ACC112 (cell line): ENCODE measurements around the gene RNH1.

ENCODE experiments used
- H2AFZ ChIP-seq: fragments of 200-600 bp; sonication (generic); one replicate; pipeline ENCODE4 v1.6.0; 2017; ENCODE audit warnings: antibody characterized with exemption, low read length; ENCODE audit not compliant: unreplicated experiment
- H3K27ac ChIP-seq: fragments of 200-600 bp; sonication (generic); 2 replicates; pipeline ENCODE4 v1.5.1; 2014; ENCODE audit warnings: low read depth, mild to moderate bottlenecking, antibody characterized with exemption, low read length, moderate library complexity
- H3K27me3 ChIP-seq: fragments of 200-600 bp; sonication (generic); 2 replicates; pipeline ENCODE4 v1.6.1; 2014; ENCODE audit warnings: mild to moderate bottlenecking, antibody characterized with exemption, low read length, moderate library complexity, mixed read lengths; ENCODE audit not compliant: insufficient read depth
- H3K36me3 ChIP-seq: fragments of 200-600 bp; sonication (generic); 2 replicates; pipeline ENCODE4 v1.6.1; 2016; ENCODE audit warnings: mild to moderate bottlenecking, antibody characterized with exemption, low read length, moderate library complexity, mixed read lengths; ENCODE audit not compliant: insufficient read depth
- H3K4me1 ChIP-seq: fragments of 200-600 bp; sonication (generic); one replicate; pipeline ENCODE4 v1.6.1; 2016; ENCODE audit warnings: low read length, mixed read lengths; ENCODE audit not compliant: insufficient read depth, unreplicated experiment, control insufficient read depth
- H3K4me3 ChIP-seq: fragments of 200-600 bp; sonication (generic); 2 replicates; pipeline ENCODE4 v1.5.1; 2014; ENCODE audit warnings: mild to moderate bottlenecking, low read depth, low read length
- H3K79me2 ChIP-seq: fragments of 200-600 bp; sonication (generic); one replicate; pipeline ENCODE4 v1.6.0; 2016; ENCODE audit warnings: low read length; ENCODE audit not compliant: control insufficient read depth, unreplicated experiment, insufficient read depth

Gene RNH1

GRCh38 chr11:496834-497564, 10.0 kb downstream of the RNH1 start:
- Histone ChIP-seq H3K27ac (no peak overlapping the region), H2AFZ (no peak overlapping the region), H3K27me3 (no peaks in the 10 kb centered on the region), H3K4me3 (no peak overlapping the region), H3K4me1 (no peaks in the 10 kb centered on the region), H3K79me2 (peaks cover 10% of the 10 kb centered on the region), H3K36me3 (peaks cover 13% of the 10 kb centered on the region; the same call in 1 of the 2 replicates)

DNA sequence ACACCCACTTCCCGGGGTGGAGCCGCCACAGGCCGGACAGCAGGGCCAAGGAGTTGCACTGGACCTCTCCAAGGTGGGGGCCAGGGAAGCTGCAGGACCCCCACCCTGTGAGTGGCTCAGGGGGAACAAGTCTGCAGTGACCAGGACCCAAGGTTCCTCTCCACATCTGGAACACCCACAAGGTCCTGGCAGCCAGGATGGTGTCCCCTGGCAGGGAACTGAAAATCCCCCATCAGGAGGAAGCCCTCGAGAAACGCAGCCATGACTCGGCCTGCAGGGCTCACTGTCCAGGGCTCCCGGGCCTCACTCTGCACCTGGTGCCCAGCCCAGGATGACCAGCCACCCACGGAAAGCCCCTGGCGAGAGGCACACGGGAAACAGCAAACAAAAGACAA, 11.5 kb downstream of the RNH1 start:
- Histone ChIP-seq H3K36me3 (peaks cover 13% of the 10 kb centered on the region; the same call in 1 of the 2 replicates), H3K4me1 (no peaks in the 10 kb centered on the region), H3K27ac (0 out of 2 replicates have a peak overlapping the region, but pooled peaks have one; percentile 21), H3K4me3 (no peak overlapping the region), H2AFZ (no peak overlapping the region), H3K79me2 (no peaks in the 10 kb centered on the region), H3K27me3 (no peaks in the 10 kb centered on the region)

DNA sequence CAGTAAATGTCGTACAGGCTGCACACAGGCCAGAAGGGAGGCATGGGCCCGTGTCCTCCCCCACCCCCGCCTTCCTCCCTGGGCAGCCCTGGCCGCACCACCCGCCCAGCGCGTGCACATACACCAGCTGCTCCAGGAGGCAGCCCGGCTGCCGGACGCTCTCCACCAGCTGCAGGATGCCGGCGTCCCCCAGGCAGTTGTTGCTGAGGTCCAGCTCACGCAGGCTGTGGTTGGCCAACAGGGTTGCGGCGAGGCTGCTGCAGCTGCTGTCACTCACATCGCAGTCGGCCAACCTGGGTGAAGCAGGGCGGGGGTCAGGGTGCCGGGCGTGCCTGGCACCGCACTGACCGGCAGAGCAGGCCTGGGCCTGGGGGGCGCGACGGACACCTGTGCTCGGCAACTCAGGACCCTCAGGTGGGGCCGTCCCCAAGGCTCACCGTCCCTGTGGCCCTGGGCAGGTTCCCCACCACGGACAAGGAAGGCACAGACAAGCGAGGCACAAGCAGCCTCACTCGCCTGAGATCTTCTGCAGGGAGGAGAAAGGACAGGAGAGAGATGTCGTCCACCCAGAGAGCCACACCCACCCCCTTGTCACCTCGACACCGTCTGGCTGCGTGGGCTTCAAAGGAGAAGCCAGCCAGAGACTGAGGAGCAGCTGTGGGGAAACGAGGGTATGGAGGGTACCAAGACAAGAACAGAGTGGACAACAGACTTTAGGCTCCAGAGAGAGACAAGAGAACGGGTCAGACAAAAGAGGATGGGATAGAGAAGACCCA, 12.1 kb downstream of the RNH1 start:
- H3K4me1 ChIP-seq = no peaks in the 10 kb centered on the region
- H3K27ac ChIP-seq = no peak overlapping the region
- H3K27me3 ChIP-seq = no peaks in the 10 kb centered on the region
- no peak overlapping the region for H2AFZ ChIP-seq
- peaks cover 13% of the 10 kb centered on the region; the same call in 1 of the 2 replicates for H3K36me3 ChIP-seq
- no peaks in the 10 kb centered on the region for H3K79me2 ChIP-seq
- no peak overlapping the region for H3K4me3 ChIP-seq

GRCh38 chr11:492427-493226, 14.4 kb downstream of the RNH1 start:
- peaks cover under 1% of the 10 kb centered on the region; the same call in 1 of the 2 replicates for H3K36me3 ChIP-seq

DNA sequence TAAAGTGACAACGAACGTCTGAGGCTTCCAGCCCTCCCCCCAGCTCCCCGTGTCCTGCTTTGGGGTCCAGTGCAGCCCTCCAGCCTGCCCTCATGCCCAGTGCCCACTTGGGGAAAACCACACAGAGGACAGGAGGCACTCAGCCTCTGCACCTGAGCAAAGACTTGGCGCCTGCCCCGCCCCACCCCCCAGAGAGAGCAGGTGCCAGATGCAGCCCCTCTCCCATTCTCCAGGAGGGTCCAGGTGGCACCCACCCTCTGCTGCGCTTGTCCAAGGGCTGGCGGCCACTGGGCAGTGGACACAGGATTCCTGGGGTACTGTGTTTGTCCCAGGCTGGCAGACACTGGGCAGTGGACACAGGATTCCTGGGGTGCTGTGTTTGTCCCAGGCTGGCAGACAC, 15.7 kb downstream of the RNH1 start:
- H3K36me3 ChIP-seq = no peaks in the 10 kb centered on the region; the same call in 1 of the 2 replicates
- no peaks in the 10 kb centered on the region for H3K79me2 ChIP-seq
- no peaks in the 10 kb centered on the region for H3K4me1 ChIP-seq
- no peaks in the 10 kb centered on the region for H3K27me3 ChIP-seq
- H3K27ac ChIP-seq = no peak overlapping the region
- H2AFZ ChIP-seq = no peak overlapping the region
- no peak overlapping the region for H3K4me3 ChIP-seq

More at GRCh38 chr11:492427-493226, 14.4 kb downstream of the RNH1 start:
- Histone ChIP-seq H3K27me3 (no peaks in the 10 kb centered on the region), H3K27ac (no peak overlapping the region), H3K4me3 (no peak overlapping the region), H3K79me2 (no peaks in the 10 kb centered on the region), H3K4me1 (no peaks in the 10 kb centered on the region), H2AFZ (no peak overlapping the region)

DNA sequence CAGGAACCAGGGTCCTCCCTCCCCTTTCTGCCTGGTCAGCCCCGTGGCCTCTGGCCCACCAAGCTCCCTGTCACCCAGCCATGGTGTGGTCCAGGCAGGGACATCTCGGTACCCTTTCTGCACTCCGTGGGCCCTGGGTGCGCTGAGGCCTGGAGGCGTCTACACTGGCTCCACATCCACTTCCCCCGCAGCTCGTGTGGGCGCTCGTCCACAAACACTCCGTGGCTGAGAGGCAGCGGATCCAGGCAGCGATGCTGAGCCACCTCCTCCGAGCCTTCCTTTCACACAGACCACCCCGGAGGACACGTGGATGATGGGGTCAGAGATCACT, 16.1 kb downstream of the RNH1 start:
- Histone ChIP-seq H2AFZ (no peak overlapping the region), H3K27me3 (no peaks in the 10 kb centered on the region), H3K4me1 (no peaks in the 10 kb centered on the region), H3K27ac (no peak overlapping the region), H3K4me3 (no peak overlapping the region), H3K79me2 (no peaks in the 10 kb centered on the region), H3K36me3 (no peaks in the 10 kb centered on the region; the same call in 1 of the 2 replicates)

DNA sequence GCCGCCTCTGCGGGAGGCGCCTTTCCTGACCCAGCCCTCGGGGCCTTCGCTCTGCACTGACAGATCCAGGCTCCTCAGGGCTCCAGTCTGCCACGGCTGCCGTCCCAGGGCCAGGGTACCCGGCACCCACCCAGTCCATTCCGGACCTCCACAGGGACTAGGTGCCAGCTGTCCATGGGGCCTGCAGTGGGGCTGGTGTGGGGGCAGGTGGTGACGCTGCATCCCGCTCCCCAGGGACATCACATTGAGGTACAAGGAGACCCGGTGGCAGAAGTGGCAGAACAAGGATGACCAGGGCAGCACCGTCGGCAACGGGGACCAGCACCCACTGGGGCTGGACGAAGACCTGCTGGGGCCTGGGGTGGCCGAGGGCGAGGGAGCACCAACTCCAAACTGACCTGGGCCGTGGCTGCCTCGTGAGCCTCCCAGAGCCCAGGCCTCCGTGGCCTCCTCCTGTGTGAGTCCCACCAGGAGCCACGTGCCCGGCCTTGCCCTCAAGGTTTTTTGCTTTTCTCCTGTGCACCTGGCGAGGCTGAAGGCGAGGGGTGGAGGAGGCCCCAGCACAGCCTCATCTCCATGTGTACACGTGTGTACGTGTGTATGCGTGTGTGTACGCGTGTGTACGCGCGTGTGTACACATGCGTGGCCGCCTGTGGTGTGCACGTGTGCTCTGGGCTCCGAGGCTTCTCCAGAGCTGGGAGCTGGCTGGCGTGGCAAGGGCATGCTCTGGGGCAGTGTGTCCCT, 16.7 kb downstream of the RNH1 start:
- no peaks in the 10 kb centered on the region; the same call in 1 of the 2 replicates for H3K36me3 ChIP-seq
- H3K79me2 ChIP-seq = no peaks in the 10 kb centered on the region
- H3K4me3 ChIP-seq = no peak overlapping the region
- no peaks in the 10 kb centered on the region for H3K4me1 ChIP-seq
- H2AFZ ChIP-seq = no peak overlapping the region
- no peaks in the 10 kb centered on the region for H3K27me3 ChIP-seq
- no peak overlapping the region for H3K27ac ChIP-seq

DNA sequence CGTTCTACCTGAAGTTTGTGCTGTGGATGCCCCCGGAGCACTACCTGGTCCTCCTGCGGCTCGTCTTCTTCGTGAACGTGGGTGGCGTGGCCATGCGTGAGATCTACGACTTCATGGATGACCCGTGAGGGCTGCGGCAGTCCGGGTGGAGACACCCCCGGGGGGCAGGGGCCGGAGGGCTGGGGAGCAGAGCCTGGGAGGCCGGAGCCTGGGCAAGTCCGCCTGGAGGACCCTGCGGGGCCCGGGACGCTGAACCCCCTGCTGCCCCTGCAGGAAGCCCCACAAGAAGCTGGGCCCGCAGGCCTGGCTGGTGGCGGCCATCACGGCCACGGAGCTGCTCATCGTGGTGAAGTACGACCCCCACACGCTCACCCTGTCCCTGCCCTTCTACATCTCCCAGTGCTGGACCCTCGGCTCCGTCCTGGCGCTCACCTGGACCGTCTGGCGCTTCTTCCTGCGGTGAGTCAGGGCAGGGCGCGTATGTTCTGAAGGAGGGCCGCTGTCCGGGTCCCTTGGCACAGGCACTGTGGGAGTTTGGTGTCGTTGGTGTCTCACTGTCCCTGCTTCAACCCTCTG, 17.3 kb downstream of the RNH1 start:
- no peaks in the 10 kb centered on the region for H3K79me2 ChIP-seq
- no peak overlapping the region for H3K27ac ChIP-seq
- no peaks in the 10 kb centered on the region for H3K36me3 ChIP-seq
- no peaks in the 10 kb centered on the region for H3K27me3 ChIP-seq
- H3K4me1 ChIP-seq = no peaks in the 10 kb centered on the region
- no peak overlapping the region for H3K4me3 ChIP-seq
- no peak overlapping the region for H2AFZ ChIP-seq

GRCh38 chr11:488992-489391, 18.1 kb downstream of the RNH1 start:
- Histone ChIP-seq H3K36me3 (no peaks in the 10 kb centered on the region), H3K79me2 (no peaks in the 10 kb centered on the region), H3K27ac (no peak overlapping the region), H3K27me3 (no peaks in the 10 kb centered on the region), H2AFZ (no peak overlapping the region), H3K4me3 (no peak overlapping the region), H3K4me1 (no peaks in the 10 kb centered on the region)

GRCh38 chr11:488579-488978, 18.5 kb downstream of the RNH1 start:
- H3K4me3 ChIP-seq = no peak overlapping the region
- H3K27ac ChIP-seq = no peak overlapping the region
- H3K36me3 ChIP-seq = no peaks in the 10 kb centered on the region
- no peaks in the 10 kb centered on the region for H3K79me2 ChIP-seq
- H3K4me1 ChIP-seq = no peaks in the 10 kb centered on the region
- H2AFZ ChIP-seq = no peak overlapping the region
- no peaks in the 10 kb centered on the region for H3K27me3 ChIP-seq
